Fibroblast of pulmonary artery (primary cell): ENCODE results near the gene CDR2.

Experiments
- DNase-seq: peaks from one replicate; pipeline ENCODE4 v3.0.0-alpha.2; 2010; ENCODE audit warnings: low read depth
- H3K4me3 ChIP-seq: replicated peaks from 2 replicates; pipeline ENCODE4 v1.5.1; 2011; ENCODE audit warnings: low read depth, mild to moderate bottlenecking, control low read depth, low read length, moderate library complexity
- CTCF ChIP-seq: IDR thresholded peaks from 2 replicates; pipeline ENCODE4 v1.5.1; 2011; ENCODE audit warnings: mild to moderate bottlenecking, control low read depth, low read length, inconsistent platforms; ENCODE audit errors: missing control alignments

Gene CDR2

GRCh38 chr16:22315979-22316378, 58.4 kb downstream of the CDR2 start:
- DNase-seq, result no peak
- TF ChIP-seq CTCF, result no peak

DNA sequence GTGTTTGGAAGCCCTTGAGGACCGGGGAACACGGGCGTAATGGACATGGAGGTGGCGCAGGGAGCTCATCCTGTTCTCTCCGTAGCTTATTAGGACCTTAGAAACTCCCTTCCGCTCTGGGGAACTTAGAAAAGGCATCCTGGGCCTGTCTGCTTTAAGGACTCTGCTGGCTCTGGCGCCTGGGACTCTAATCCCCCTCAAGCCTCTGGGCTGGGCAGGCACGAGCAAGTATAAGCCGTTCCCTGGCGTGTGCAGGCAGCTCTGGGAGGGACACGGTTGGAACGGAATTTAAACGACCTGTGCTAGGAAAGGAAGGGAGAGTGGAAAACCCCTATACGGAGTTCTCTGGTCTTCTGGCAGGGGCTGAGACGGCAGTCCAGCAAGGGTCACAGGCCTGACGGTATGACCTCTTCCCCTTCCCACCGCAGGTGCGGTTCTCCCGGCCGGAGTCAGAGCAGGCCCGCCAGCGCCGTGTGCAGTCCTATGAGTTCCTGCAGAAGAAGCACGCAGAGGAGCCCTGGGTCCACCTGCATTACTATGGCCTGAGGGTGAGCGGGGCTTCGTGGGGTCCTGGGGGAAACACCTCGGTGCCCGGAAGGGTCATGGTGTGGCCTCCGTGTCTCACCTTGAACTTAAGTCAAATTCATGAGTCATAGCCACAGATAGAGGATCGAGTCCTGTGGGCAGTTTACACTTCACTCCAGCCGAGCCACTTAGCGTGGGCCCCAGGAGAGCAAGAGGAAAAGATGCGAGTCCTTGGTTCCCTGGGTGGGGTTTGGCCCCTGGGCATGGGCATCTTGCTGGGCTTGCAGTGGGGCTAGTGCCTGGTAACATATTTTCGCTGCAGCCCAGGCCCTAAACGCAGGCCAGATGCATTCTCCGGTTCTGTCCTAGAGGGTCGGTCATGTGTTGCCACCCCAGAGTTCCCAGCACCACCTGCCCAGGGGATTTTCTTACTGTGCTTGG, 59.5 kb downstream of the CDR2 start:
- H3K4me3 ChIP-seq, result no peak overlapping the region
- TF ChIP-seq CTCF, result no peak
- DNase-seq, result no peak

More at GRCh38 chr16:22315979-22316378, 58.4 kb downstream of the CDR2 start:
- no peak overlapping the region for H3K4me3 ChIP-seq

- DNase-seq, result no peak
- no peak overlapping the region for H3K4me3 ChIP-seq
- no peak for TF ChIP-seq CTCF
These were observed 60.4 kb downstream of the CDR2 start for GRCh38 chr16:22313876-22314470.

- TF ChIP-seq CTCF, result no peak
- no peak overlapping the region for H3K4me3 ChIP-seq
- no peak for DNase-seq
These were observed 61.3 kb downstream of the CDR2 start for GRCh38 chr16:22312897-22313781.

- TF ChIP-seq CTCF, result no peak
- no peak for DNase-seq
- no peak overlapping the region for H3K4me3 ChIP-seq
These were observed 62.9 kb downstream of the CDR2 start for GRCh38 chr16:22311520-22311919.

- TF ChIP-seq CTCF, result no peak
- no peak overlapping the region for H3K4me3 ChIP-seq
- no peak for DNase-seq
These were observed 65.4 kb downstream of the CDR2 start for GRCh38 chr16:22308824-22309520.
